Endometrial microvascular endothelial cells (primary cell): ENCODE data around the gene NBEA. TPM values are rescaled to one million over a fixed set of nuclear protein-coding genes. Genes with fewer than 3 reads are reported as not detected.
"Not testable (repeated sequence)": the region's sequence is repeated elsewhere in the genome, so short reads cannot be mapped to it uniquely, and the experiment has no call there.

Source experiments
- in situ Hi-C: cut with HindIII; loops from 2 replicates; pipeline ENCODE4 v1.10.0; 2017; ENCODE audit warnings: low sequenced_read_pairs, low pct_unique_long_range_greater_than_20kb; ENCODE audit errors: inconsistent ontology term
- total RNA-seq: library from RNA; depleted of rRNA; stranded (reverse); fragments of >200 nt; gene quantifications from one replicate; pipeline ENCODE4 v1.2.3, GENCODE V29; 2015; ENCODE audit errors: inconsistent ontology term

Gene NBEA
- total RNA-seq, 1 donor from 2014 or later: 1.3 TPM

DNA sequence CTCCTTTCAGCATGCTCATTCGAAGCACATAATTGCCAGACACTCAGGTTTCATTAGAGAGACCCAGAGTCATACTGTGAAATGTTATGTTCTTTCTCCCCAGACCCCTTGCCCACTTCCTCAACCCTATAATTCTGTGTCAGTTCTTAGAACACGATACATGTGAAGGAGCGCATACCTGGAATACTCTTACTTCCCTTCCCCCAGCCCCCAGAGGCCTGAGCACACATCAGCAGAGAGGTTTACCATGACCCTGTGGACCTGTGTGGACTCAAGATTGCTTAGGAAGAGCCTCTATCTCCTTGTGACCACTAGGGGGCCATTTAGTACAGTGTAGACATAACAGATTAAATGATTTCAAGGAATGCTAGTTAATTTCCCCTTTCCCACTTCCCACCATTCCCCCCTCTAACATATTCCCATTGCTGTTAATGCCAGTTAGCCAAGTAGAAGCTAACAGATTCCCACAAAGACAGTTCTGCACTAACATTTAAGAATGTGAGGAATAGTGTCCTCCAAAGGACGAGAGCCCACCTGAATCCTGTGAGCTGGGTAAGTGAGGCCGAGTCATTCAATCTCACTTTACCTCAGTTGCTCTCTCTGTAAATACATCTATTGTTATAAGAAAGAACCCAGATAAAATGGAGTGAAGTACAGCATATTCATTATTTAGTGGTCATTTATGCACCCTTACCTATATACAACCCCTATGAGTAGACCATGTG, 688.6 kb downstream of the NBEA start:
- in situ Hi-C loops: no loop called here

DNA sequence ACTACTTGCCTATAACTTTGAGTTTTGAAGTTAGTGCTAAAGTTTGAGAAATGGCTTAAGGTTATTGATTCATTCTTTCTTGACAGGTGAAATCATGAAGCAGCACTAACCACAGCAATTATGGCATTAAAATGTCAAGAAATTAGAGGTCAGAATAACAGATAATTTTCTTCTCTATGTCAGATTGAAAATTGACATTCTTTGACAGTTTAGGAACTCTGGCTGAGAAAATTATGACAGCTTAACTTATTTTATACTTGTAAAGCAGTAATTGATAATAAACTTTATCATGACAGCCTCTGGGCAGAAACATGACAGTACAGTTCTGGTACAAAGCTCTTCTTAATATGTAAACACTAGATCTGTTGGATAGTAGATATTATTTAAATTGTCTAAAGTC, 689.6 kb downstream of the NBEA start:
- in situ Hi-C loops: no loop called here

DNA sequence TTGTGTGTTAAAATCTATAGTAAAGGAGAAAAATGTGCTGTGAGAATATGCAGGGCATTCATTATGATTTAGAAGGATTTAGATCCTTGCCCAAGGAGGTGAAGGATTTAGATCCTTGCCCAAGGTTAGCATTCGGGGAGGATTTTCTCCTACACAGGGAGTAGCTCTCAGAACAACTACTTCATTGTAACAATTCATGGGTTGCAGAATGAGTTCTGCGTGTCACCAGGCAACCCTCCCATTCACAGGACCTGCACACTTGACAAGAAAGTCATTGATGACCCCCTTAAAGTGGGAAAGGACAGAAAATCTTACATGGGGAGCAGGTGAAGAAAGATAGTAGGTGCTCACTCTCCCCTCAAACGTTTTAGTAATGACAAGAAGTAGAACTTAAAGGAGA, 701.6 kb downstream of the NBEA start:
- in situ Hi-C loops: no loop called here

DNA sequence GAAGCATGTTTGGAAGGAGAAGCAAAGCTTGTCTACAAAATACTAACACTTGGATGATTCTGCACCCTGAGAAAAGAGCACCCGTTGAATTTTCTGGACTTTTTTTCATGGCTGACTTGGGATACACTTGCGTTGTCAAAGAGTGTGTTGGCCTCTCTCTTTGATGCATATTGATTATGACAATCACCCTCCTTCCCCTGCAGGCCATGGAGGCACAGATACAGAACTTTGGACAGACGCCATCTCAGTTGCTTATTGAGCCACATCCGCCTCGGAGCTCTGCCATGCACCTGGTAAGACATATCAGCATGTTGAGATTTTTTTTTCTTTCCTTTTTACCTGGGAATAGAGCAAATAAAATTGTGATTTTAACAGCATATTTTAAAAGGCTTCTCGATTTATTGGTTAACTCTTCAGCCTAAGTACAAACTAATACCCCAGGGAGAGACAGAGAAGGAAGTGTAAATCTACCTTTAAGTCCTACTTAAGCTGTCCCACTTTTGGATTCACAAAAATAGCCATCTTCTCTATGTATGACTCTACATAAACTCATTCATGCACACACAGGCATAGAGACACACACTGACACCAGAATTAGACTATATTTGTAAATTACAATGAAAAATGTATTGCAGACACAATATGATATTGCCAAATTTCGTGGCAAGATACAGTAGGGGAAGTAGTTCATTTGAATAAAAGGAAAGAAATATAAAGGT, 704.1 kb downstream of the NBEA start:
- in situ Hi-C loops: no loop called here

DNA sequence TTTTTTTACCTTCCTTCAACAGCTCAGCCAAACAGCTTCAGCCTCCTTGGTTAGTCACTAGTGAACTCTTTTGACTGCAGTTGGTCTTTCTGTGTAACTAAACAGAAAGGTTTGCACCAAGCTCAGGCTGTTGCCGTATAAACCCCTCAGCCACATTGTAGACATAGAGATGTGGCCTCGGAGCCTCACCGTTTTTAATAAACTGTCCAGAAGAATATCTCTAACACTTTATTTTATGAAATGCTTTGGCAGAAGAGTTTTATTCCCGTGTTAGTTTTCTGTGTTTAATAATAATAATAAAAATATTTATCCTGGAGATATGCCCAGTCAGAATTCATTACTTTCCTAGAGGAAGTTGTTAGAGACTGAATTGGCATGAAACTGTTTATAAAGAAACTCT, 706.1 kb downstream of the NBEA start:
- in situ Hi-C loops: no loop called here

DNA sequence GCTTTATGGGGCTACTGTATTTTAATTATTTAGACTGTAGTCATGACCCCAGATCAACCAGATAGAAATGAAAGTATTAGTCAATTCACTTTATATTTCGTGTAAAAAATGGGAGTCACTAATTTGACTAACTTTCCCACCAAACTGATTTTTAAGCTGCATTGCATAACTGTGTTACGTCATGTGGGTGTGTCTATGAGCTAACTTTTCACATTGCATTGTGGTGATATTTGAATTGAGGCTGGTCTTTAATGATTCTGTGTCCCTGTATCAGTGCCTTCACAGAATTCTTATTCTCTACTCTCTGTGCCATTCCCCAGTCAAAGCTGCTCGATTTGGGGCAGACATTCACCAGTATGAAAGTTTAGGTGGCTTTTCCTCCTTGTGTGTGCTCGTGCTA, 707.1 kb downstream of the NBEA start:
- in situ Hi-C loops: no loop called here

DNA sequence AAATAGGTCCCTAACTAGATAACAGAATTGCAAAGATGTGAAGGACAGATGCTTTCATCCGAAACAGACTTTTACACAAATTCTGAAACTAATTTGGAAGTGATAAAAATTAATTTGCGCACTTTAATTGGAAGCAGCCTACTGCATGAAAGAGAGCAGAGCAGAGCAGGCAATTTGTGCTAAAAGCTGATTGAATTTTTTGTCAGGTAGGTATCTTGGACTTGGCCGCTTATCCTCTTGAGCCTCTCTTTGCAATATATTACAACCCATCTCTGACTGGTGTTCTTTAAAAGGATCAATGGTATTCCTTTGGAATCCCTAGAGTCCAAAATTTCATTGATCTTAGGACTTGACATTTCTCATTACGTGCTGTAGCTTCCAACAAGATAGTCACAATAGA, 717.7 kb downstream of the NBEA start:
- in situ Hi-C loops: no loop called here

DNA sequence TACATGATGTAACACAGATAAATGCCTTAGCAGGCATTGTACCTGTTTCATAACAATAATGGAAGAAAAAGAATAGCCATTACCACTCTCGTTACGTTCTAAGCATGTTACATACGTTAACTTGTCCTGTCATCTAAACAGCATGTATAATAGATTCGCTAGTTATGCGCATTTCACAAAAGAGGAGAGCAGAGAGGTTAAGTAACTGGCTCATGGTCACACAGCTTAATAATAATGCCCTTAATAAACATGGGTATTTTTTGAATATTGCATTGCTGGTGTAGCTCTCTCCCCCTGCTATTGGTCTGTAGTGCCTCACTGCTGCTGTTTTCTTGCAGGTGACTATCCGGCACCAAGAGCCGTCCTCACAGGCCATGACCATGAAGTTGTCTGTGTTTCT, 722.7 kb downstream of the NBEA start:
- in situ Hi-C loops: no loop called here

DNA sequence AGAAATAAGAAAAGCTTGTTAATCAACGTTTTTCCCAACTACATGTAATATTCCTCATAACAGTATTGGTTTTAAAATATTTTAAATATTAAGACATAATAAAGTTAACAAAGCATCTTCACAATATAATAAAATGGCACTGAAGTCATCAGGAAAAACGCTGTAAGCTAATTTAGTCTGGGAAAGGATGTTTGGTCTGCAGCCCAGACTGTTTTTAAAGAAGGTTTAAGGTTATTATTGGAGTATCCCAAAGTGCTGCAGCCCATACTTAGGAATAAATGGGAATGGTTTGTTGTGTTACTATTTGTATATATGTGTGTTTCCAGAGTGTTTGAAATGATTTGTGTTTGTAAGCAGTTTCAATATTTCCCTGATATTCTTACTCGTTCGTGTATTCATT, 727.3 kb downstream of the NBEA start:
- in situ Hi-C loops: no loop called here

DNA sequence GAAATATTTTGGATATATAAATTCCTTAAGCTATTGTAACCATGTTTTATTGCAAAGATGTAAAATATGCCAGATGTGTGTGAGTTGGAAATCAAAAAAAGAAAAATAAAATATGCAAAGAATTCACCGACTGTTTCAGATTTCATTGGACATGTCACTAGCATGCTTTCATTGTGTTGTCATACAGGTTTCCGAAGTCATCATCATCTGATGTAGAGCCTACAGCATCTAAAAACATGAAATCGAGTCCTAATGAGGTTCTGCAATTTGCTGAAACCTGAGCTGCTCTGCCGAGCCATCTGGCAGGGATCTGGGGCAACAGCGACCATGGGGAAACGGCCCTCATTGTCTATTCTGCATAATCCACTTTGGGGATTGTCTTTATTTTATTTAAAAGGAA, 730.5 kb downstream of the NBEA start:
- in situ Hi-C loops: no loop called here

DNA sequence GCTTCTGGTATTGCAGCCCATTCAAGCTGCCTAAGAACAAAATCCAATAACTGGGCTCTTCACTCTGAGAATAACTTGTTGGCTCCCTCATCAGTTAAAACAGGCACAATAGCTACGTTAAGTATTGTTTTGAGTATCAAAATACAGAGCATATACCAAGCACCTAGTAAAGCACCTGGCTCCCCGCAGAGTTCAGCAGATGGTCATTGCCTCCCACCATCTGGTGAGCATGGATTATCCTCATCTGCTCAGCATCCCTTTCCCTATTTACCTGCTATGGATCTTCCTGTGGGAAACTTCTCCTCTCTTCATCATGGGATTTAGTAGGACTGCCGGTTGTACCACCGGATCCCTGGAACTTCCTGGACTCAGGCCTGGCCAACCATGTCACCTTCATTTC, 733.6 kb downstream of the NBEA start:
- in situ Hi-C loops: no loop called here

DNA sequence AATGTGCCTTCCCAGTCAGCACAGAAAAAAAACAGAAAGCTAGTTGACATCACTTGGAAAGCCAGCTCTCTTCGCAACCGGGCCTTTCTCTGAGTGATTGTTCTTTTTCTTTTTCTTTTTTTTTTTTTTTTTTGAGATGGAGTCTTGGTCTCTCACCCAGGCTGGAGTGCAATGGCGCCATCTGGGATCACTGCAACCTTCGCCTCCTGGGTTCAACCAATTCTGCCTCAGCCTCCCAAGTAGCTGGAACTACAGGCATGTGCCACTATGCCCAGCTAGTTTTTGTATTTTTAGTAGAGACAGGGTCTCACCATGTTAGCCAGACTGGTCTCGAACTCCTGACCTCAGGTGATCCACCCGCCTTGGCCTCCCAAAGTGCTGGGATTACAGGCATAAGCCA, 735.8 kb downstream of the NBEA start:
- in situ Hi-C loops: not testable (repeated sequence)

DNA sequence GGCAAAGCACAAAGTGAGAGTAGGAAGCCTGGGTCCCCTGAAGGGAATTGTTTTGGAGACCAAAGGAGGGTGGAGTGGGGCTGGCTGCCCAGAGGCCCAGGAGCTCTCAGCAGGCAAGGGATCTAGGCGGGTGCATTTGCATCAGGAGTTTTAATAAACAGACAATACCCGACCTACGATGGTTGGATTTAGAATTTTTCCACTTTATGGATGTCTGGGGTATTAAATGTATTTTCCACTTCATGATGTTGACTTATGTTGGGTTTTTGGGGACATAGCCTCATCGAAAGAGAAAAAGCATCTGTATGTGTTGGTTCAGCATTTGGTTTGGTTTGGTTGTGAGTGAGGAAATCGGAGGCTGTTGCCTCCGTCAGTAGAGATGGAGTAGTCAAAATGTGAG, 739.6 kb downstream of the NBEA start:
- in situ Hi-C loops: no loop called here

DNA sequence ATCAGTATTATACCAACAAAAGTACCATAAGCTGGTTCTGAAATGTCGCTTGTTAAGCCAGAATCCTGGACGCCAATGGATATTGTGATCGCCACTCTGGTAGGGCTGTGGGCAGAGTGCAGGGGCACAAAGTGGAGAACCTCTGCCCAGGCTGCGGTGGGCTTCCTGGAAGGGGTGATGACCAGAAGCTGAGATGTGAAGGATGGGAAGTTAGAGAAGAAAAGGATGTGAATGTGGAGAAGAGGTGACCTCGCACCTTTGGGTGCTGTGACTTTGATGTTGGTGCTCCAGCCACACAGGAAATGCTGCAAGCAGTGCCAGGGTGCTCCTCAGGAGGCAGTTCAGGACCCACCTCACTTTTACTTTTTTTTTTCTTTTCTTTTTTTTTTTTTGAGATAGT, 742.4 kb downstream of the NBEA start:
- in situ Hi-C loops: no loop called here

DNA sequence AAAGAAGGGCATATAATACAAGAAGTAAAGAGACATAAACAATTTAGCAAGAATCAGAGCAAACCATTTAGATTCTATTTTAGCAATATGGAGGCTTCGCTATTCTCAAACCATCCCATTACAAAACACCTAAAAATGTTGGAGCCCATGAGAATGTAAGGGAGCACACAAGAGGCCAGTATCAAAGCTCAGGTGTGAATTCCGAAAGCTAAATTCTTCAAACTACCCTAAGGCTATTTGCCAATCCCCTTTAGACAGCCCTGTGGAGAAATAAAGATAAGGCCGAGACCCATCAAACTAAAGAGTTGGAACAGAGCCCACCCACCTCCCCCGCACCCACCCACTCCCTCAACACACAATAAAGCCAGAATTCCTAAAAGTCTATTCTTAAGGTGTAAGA, 745.3 kb downstream of the NBEA start:
- in situ Hi-C loops: no loop called here

DNA sequence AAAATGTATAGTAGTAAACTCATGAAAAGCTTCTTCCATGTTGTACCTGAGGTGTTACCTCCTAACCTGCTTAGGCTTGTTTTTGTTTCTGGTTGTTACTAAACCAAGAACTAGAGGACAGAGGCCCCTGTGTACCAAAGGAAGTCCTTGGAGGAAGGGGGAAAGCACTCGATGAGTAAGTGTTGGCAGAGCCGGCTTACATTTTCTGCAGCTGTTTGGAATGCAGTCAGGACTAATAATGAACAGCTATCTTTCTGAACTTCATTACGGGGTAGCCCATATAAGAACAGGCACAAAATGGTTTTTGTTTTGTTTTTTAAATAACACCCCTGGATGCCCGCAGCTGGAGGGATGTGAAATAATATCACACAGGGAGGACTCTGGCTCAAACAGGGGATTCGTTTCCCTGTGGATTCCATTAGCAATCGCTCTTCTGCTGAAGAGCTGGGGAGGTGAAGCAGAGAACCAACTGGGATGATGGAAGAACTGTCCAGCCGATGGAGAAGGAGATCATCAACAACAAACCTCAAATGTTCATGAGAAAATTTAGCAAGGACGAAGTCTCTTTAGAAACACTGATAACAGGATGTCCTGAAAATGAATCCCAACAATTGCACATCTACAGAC, 748.6 kb downstream of the NBEA start:
- in situ Hi-C loops: no loop called here

DNA sequence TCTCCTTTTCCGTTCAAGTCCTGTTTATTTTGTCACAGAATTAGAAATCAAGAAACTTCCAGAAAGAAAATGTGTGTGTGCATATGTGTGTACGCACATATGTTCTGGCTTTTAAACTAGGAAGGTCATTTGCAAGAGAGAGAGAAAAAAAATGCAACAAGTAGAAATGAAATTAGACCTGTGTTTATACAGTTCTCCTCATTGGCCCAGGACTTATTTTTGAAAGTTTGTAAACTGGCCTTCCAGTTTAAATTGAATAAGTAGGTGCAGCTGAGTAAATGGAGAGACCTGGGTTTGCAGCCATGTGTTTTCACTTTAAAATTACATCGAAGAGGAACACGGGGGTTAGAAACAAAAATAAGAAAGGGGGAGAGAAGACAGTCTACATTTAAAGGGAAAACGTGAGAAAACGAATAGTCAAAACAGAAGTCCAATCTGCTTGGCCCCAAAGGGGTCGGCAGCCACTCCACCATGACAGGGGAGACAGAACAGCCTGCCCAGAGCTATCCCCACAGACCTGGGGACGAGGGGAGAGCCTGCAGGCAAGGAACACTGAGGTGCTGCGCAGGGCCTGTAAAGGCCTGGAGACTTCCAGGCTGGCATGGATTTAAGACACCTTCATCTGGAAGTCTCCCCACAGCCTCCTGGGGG, 751.2 kb downstream of the NBEA start:
- in situ Hi-C loops: no loop called here

DNA sequence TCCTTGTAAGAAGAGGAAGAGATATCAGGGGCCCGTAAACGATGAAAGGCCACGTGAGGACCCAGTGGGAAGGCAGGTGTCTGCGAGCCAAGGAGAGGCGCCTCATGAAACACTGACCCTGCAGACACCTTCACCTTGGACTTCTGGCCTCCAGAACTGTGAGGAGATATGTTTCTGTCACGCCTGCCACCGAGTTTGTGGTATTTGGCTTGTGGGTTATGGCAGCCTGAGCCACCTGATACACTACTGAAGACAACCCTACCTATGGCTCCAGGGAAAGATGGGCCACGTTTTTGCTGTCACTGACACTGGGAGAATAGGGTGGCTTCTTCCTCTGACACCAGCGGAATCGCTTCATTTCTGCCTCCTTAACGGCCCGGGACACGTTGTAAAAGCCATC, 752.0 kb downstream of the NBEA start:
- in situ Hi-C loops: no loop called here

DNA sequence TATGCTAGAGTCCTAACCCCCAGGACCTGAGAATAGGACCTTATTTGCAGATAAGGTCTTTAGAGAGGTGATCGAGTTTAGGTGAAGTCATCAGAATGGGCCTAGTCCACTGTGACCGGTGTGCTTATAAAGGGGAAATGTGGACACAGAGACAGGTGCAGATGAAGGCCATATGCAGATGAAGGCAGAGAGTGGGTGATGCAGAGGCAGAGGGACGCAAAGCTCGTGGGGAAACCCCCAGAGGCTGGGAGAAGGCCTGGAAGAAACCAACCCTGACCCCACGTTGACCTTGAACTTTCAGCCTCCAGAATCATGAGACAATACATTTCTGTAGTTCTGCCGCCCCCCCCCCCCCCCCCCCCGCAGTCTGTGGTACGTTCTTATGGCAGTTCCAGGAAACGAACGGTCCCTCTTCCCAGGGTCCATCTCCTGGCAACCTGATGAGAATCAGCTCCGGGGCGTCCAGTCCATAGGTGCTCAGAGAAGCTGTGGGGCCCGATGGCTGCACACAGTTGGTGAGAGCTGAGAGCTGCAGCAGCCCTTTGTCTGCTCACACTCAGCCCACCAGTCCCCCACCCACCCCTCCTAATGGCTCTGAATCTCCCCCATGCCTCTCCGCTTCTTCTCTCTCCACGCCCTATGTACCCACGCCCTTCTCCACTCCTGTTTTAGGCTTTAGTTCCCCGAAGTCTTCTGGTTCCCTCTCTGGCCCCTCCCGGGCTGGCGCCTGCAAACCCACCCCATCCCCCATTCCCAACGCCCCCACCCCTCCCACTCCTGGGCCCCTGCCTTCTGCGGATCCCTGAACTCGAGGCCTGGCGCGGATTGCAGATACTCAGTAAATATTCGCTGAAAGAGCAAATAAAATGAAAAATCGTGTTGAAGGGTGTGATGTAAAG, 752.7 kb downstream of the NBEA start:
- in situ Hi-C loops: no loop called here
